GM23338 (cell line): ENCODE measurements around the gene IZUMO3. TPM values are rescaled to one million over a fixed set of nuclear protein-coding genes. Genes with fewer than 3 reads are reported as not detected.

Experiments
- ATAC-seq: fragments of 200-7000 bp; cut with Tn5 transposase; 3 replicates; pipeline ENCODE4 v1.9.1; 2020
- DNase-seq: peaks from one replicate; pipeline ENCODE4 v3.0.0-alpha.2; 2015; ENCODE audit warnings: low spot score
- H2AFZ ChIP-seq: fragments of 200-600 bp; sonication (generic); 2 replicates; pipeline ENCODE4 v1.8.0; 2016; ENCODE audit warnings: antibody characterized with exemption, mild to moderate bottlenecking, moderate library complexity
- H3F3A ChIP-seq: fragments of 200-600 bp; sonication (generic); replicated peaks from 2 replicates; pipeline ENCODE4 v1.8.0; 2017; ENCODE audit warnings: antibody characterized with exemption, mixed run types, low read depth
- H3K27ac ChIP-seq: fragments of 200-600 bp; sonication (generic); 2 replicates; pipeline ENCODE4 v1.6.1; 2016; ENCODE audit warnings: low read depth
- H3K27me3 ChIP-seq: fragments of 200-600 bp; sonication (generic); 2 replicates; pipeline ENCODE4 v1.8.0; 2016; ENCODE audit warnings: mild to moderate bottlenecking, mixed run types, moderate library complexity; ENCODE audit not compliant: insufficient read depth
- H3K36me3 ChIP-seq: fragments of 200-600 bp; sonication (generic); 2 replicates; pipeline ENCODE4 v1.8.0; 2016; ENCODE audit warnings: mild to moderate bottlenecking; ENCODE audit not compliant: insufficient read depth
- H3K4me1 ChIP-seq: fragments of 200-600 bp; sonication (generic); 2 replicates; pipeline ENCODE4 v1.8.0; 2016; ENCODE audit warnings: mild to moderate bottlenecking, moderate library complexity; ENCODE audit not compliant: insufficient read depth
- H3K4me2 ChIP-seq: fragments of 200-600 bp; sonication (generic); 2 replicates; pipeline ENCODE4 v1.7.1; 2017; ENCODE audit warnings: mixed run types
- H3K4me3 ChIP-seq: fragments of 200-600 bp; sonication (generic); 2 replicates; pipeline ENCODE4 v1.6.1; 2016; ENCODE audit warnings: mixed run types
- H3K79me2 ChIP-seq: fragments of 200-600 bp; sonication (generic); replicated peaks from 2 replicates; pipeline ENCODE4 v1.8.0; 2017; ENCODE audit warnings: mild to moderate bottlenecking; ENCODE audit not compliant: insufficient read depth
- H3K9me2 ChIP-seq: fragments of 200-600 bp; sonication (generic); 2 replicates; pipeline ENCODE4 v1.8.0; 2017; ENCODE audit not compliant: insufficient read depth
- H4K20me1 ChIP-seq: fragments of 200-600 bp; sonication (generic); replicated peaks from 2 replicates; pipeline ENCODE4 v1.8.0; 2017; ENCODE audit warnings: mild to moderate bottlenecking; ENCODE audit not compliant: insufficient read depth
- H3K27ac Mint-ChIP-seq: 2 replicates; pipeline ENCODE4 v1.8.0; 2020; ENCODE audit warnings: inconsistent platforms, mild to moderate bottlenecking, moderate library complexity, mixed read lengths
- H3K27me3 Mint-ChIP-seq: 3 replicates; pipeline ENCODE4 v1.8.0; 2022; ENCODE audit warnings: low read depth, mild to moderate bottlenecking, moderate library complexity, mixed read lengths, inconsistent platforms; ENCODE audit not compliant: insufficient read depth, poor library complexity
- H3K36me3 Mint-ChIP-seq: 3 replicates; pipeline ENCODE4 v1.8.0; 2021; ENCODE audit warnings: low read depth, mild to moderate bottlenecking, inconsistent platforms, moderate library complexity, mixed read lengths
- H3K4me1 Mint-ChIP-seq: 3 replicates; pipeline ENCODE4 v1.8.0; 2020; ENCODE audit warnings: mild to moderate bottlenecking, inconsistent platforms, mixed read lengths
- H3K4me3 Mint-ChIP-seq: 3 replicates; pipeline ENCODE4 v1.8.0; 2021; ENCODE audit warnings: moderate library complexity, mild to moderate bottlenecking, inconsistent platforms, mixed read lengths
- H3K9me3 Mint-ChIP-seq: 3 replicates; pipeline ENCODE4 v1.8.0; 2020; ENCODE audit warnings: moderate library complexity, mild to moderate bottlenecking, inconsistent platforms, mixed read lengths
- CTCF ChIP-seq, 2 experiments: fragments of 200-600 bp in 1 of 2; sonication (generic) in 1 of 2; conservative IDR thresholded peaks; 2 replicates each; pipeline versions ENCODE4 v1.5.1 to v1.6.1; 2016 to 2017; ENCODE audit warnings: antibody characterized with exemption in 2 of 2, low read depth in 2 of 2, mild to moderate bottlenecking in 2 of 2, moderate library complexity in 1 of 2
- ETS1 ChIP-seq: IDR thresholded peaks from 2 replicates; pipeline ENCODE4 v1.6.1; 2016; ENCODE audit warnings: antibody characterized with exemption
- EZH2 ChIP-seq: fragments of 200-600 bp; sonication (generic); IDR thresholded peaks from one replicate; pipeline ENCODE4 v1.8.0; 2017; ENCODE audit warnings: antibody characterized with exemption, mild to moderate bottlenecking, low read depth; ENCODE audit not compliant: unreplicated experiment
- EZH2phosphoT487 ChIP-seq: fragments of 200-600 bp; sonication (generic); IDR thresholded peaks from one replicate; pipeline ENCODE4 v1.8.1; 2018; ENCODE audit warnings: antibody characterized with exemption; ENCODE audit not compliant: unreplicated experiment
- JUNB ChIP-seq: IDR thresholded peaks from one replicate; pipeline ENCODE4 v1.6.1; 2016; ENCODE audit warnings: antibody characterized with exemption; ENCODE audit not compliant: unreplicated experiment
- NANOG ChIP-seq: IDR thresholded peaks from 2 replicates; pipeline ENCODE4 v1.6.1; 2016; ENCODE audit warnings: antibody characterized with exemption, borderline replicate concordance
- REST ChIP-seq: IDR thresholded peaks from one replicate; pipeline ENCODE4 v1.6.1; 2018; ENCODE audit warnings: antibody characterized with exemption; ENCODE audit not compliant: unreplicated experiment
- STAT1 ChIP-seq: IDR thresholded peaks from one replicate; pipeline ENCODE4 v1.6.1; 2016; ENCODE audit warnings: antibody characterized with exemption; ENCODE audit not compliant: unreplicated experiment
- ZNF114 ChIP-seq: fragments of 250-450 bp; sonication (Bioruptor Pico); IDR thresholded peaks from 2 replicates; pipeline ENCODE4 v1.5.0; 2020; ENCODE audit warnings: mild to moderate bottlenecking, moderate library complexity
- ZNF331 ChIP-seq: fragments of 250-450 bp; sonication (Bioruptor Pico); IDR thresholded peaks from 2 replicates; pipeline ENCODE4 v1.5.0; 2020; ENCODE audit warnings: low read depth, mild to moderate bottlenecking, moderate library complexity
- ZNF462 ChIP-seq: fragments of 250-450 bp; sonication (Bioruptor Pico); IDR thresholded peaks from 2 replicates; pipeline ENCODE4 v1.5.0; 2020; ENCODE audit warnings: mild to moderate bottlenecking, moderate library complexity
- polyA plus RNA-seq: library from polyadenylated mRNA; unstranded; fragments of >200 nt; fragmentation: Nextera tagmentation; extraction: Ambion mirVana; gene quantifications from 2 replicates; pipeline ENCODE4 v1.2.1, GENCODE V29; 2016
- total RNA-seq: library from RNA; depleted of rRNA; stranded (reverse); fragments of >200 nt; shearing (Covaris generic); gene quantifications from 2 replicates; pipeline ENCODE4 v1.2.3, GENCODE V29; 2014

IZUMO3 gene
- total and polyA plus RNA-seq, 2 experiments from 2014 or later: not detected

GRCh38 chr9:24502206-24502937 lies 43.3 kb downstream of the IZUMO3 start (continued):
- no peak for TF ChIP-seq REST

GRCh38 chr9:24500761-24501160 lies 44.9 kb downstream of the IZUMO3 start:
- H3K27ac Mint-ChIP-seq: no peak overlapping the region; the same call in 1 of the 2 replicates
- TF ChIP-seq CTCF (conservative IDR thresholded peaks at IDR 0.05; ENCODE audit: low read depth in 2 of 2): no peak
- no peak for TF ChIP-seq JUNB
- TF ChIP-seq ZNF462: no peak
- no peak for TF ChIP-seq ETS1
- TF ChIP-seq ZNF114: no peak
- TF ChIP-seq STAT1: no peak
- TF ChIP-seq ZNF331 (CRISPR knock-in tag): no peak
- TF ChIP-seq EZH2phosphoT487: no peak
- no peak for TF ChIP-seq NANOG
- TF ChIP-seq EZH2: no peak

More at GRCh38 chr9:24500761-24501160, 44.9 kb downstream of the IZUMO3 start:
- peaks cover 72% of the 10 kb centered on the region for H3K4me1 Mint-ChIP-seq
- no peak overlapping the region for H3K27ac ChIP-seq
- H3K79me2 ChIP-seq: no peaks in the 10 kb centered on the region
- H3K9me3 Mint-ChIP-seq: no peaks in the 10 kb centered on the region
- no peaks in the 10 kb centered on the region for H3K27me3 ChIP-seq
- no peaks in the 10 kb centered on the region for H4K20me1 ChIP-seq
- no peak overlapping the region for H3K4me3 ChIP-seq
- DNase-seq (no peak), ATAC-seq (no peak)
- no peaks in the 10 kb centered on the region for H3K27me3 Mint-ChIP-seq
- H3K4me1 ChIP-seq: peaks cover 63% of the 10 kb centered on the region
- no peak overlapping the region for H3K4me3 Mint-ChIP-seq
- H3K4me2 ChIP-seq: no peak overlapping the region
- H3K9me2 ChIP-seq: 0 out of 2 replicates have a peak, but pooled peaks cover 2% of the 10 kb centered on the region
- no peaks in the 10 kb centered on the region for H3F3A ChIP-seq
- no peaks in the 10 kb centered on the region for H3K36me3 Mint-ChIP-seq
- H2AFZ ChIP-seq: no peak overlapping the region
- H3K36me3 ChIP-seq: no peaks in the 10 kb centered on the region
